GM23248 (cell line): Measurements from ENCODE around the gene MRM3. TPM values are rescaled to one million over a fixed set of nuclear protein-coding genes. Genes with fewer than 3 reads are reported as not detected.

ENCODE experiments used
- DNase-seq: peaks from one replicate; pipeline ENCODE4 v3.0.0-alpha.2; 2015
- H2AFZ ChIP-seq: fragments of 200-600 bp; sonication (generic); 2 replicates; pipeline ENCODE4 v1.6.1; 2016; ENCODE audit warnings: antibody characterized with exemption
- H3F3A ChIP-seq: fragments of 200-600 bp; sonication (generic); 2 replicates; pipeline ENCODE4 v1.6.1; 2016; ENCODE audit warnings: mild to moderate bottlenecking, antibody characterized with exemption, mixed run types; ENCODE audit not compliant: insufficient read depth
- H3K27ac ChIP-seq: fragments of 200-600 bp; sonication (generic); 2 replicates; pipeline ENCODE4 v1.5.1; 2016; ENCODE audit warnings: mild to moderate bottlenecking
- H3K27me3 ChIP-seq: fragments of 200-600 bp; sonication (generic); replicated peaks from 2 replicates; pipeline ENCODE4 v1.6.1; 2016; ENCODE audit warnings: mild to moderate bottlenecking; ENCODE audit not compliant: insufficient read depth
- H3K36me3 ChIP-seq: fragments of 200-600 bp; sonication (generic); 2 replicates; pipeline ENCODE4 v1.6.1; 2016; ENCODE audit warnings: low read depth, mild to moderate bottlenecking
- H3K4me1 ChIP-seq: fragments of 200-600 bp; sonication (generic); 2 replicates; pipeline ENCODE4 v1.6.1; 2016; ENCODE audit warnings: mild to moderate bottlenecking; ENCODE audit not compliant: insufficient read depth
- H3K4me2 ChIP-seq: fragments of 200-600 bp; sonication (generic); one replicate; pipeline ENCODE4 v1.6.1; 2016; ENCODE audit warnings: mild to moderate bottlenecking; ENCODE audit not compliant: unreplicated experiment
- H3K4me3 ChIP-seq: fragments of 200-600 bp; sonication (generic); 2 replicates; pipeline ENCODE4 v1.5.1; 2016; ENCODE audit warnings: mild to moderate bottlenecking
- H3K79me2 ChIP-seq: fragments of 200-600 bp; sonication (generic); 2 replicates; pipeline ENCODE4 v1.6.1; 2016; ENCODE audit warnings: mild to moderate bottlenecking; ENCODE audit not compliant: insufficient read depth
- H3K9ac ChIP-seq: fragments of 200-600 bp; sonication (generic); 2 replicates; pipeline ENCODE4 v1.6.1; 2016; ENCODE audit warnings: mild to moderate bottlenecking
- H3K9me2 ChIP-seq: fragments of 200-600 bp; sonication (generic); 2 replicates; pipeline ENCODE4 v1.6.1; 2016; ENCODE audit warnings: mixed run types, mild to moderate bottlenecking, moderate library complexity; ENCODE audit not compliant: insufficient read depth
- H3K9me3 ChIP-seq: fragments of 200-600 bp; sonication (generic); one replicate; pipeline ENCODE4 v1.6.1; 2017; ENCODE audit warnings: low read depth
- H4K20me1 ChIP-seq: fragments of 200-600 bp; sonication (generic); 2 replicates; pipeline ENCODE4 v1.6.0; 2016; ENCODE audit not compliant: insufficient read depth
- EZH2 ChIP-seq: fragments of 200-600 bp; sonication (generic); IDR thresholded peaks from 2 replicates; pipeline ENCODE4 v1.6.1; 2018; ENCODE audit warnings: antibody characterized with exemption, mild to moderate bottlenecking; ENCODE audit not compliant: insufficient read depth, poor library complexity, severe bottlenecking
- EZH2phosphoT487 ChIP-seq: fragments of 200-600 bp; sonication (generic); IDR thresholded peaks from 2 replicates; pipeline ENCODE4 v1.6.1; 2018; ENCODE audit warnings: antibody characterized with exemption, moderate library complexity, mild to moderate bottlenecking, low read depth; ENCODE audit not compliant: insufficient read depth
- WGBS, 2 experiments: methylation state at CpG; one replicate each; pipeline ENCODE4 v1.1.6; 2015 to 2017; ENCODE audit warnings: low lambda C conversion rate in 2 of 2, low coverage in 1 of 2; ENCODE audit errors: missing lambda C conversion rate in 2 of 2; 5-methylcytosine and 5-hydroxymethylcytosine counted together
- in situ Hi-C: fragments of 300-500 bp; cut with MboI; formaldehyde crosslinking; loops from 2 replicates; pipeline ENCODE4 v1.15.0; 2020
- polyA plus RNA-seq: library from polyadenylated mRNA; unstranded; fragments of >200 nt; fragmentation: Nextera tagmentation; extraction: Ambion mirVana; gene quantifications from 2 replicates; pipeline ENCODE4 v1.2.1, GENCODE V29; 2016
- total RNA-seq: library from RNA; depleted of rRNA; stranded (reverse); fragments of >200 nt; shearing (Covaris generic); gene quantifications from 2 replicates; pipeline ENCODE4 v1.2.3, GENCODE V29; 2014

The MRM3 gene
- total and polyA plus RNA-seq, 2 experiments from 2014 or later, result 19.1 to 19.3 TPM

- Histone ChIP-seq H3K4me2 (no peak overlapping the region), H4K20me1 (no peaks in the 10 kb centered on the region), H3K4me1 (no peaks in the 10 kb centered on the region), H3K9me2 (no peaks in the 10 kb centered on the region), H3K27ac (no peak overlapping the region), H2AFZ (no peak overlapping the region), H3F3A (no peaks in the 10 kb centered on the region), H3K27me3 (no peaks in the 10 kb centered on the region), H3K36me3 (peaks cover 16% of the 10 kb centered on the region; the same call in 1 of the 2 replicates), H3K4me3 (no peak overlapping the region), H3K9ac (no peak overlapping the region), H3K9me3 (no peaks in the 10 kb centered on the region), H3K79me2 (peaks cover 3% of the 10 kb centered on the region; the same call in 1 of the 2 replicates)
- 80% methylated on average over 9 of the region's 9 CpGs for WGBS, 2 experiments
- in situ Hi-C loops, result no loop called here
- peak; percentile 39 for DNase-seq
- TF ChIP-seq EZH2, result no peak
Observed at GRCh38 chr17:792277-792676, 10.1 kb downstream of the MRM3 start.

- Histone ChIP-seq H3K4me3 (peak overlapping the region; percentile 49), H3K4me2 (peak overlapping the region; percentile 59), H3K4me1 (no peaks in the 10 kb centered on the region), H3K79me2 (no peaks in the 10 kb centered on the region), H3K27ac (no peak overlapping the region), H3K9ac (peak overlapping the region; percentile 48), H3K9me3 (no peaks in the 10 kb centered on the region), H3K27me3 (no peaks in the 10 kb centered on the region), H4K20me1 (no peaks in the 10 kb centered on the region), H3K9me2 (no peaks in the 10 kb centered on the region), H3F3A (no peaks in the 10 kb centered on the region), H3K36me3 (peaks cover 5% of the 10 kb centered on the region; the same call in 1 of the 2 replicates), H2AFZ (peak overlapping the region; percentile 57)
- WGBS, 2 experiments, result 5 to 6% methylated on average over 18 of the region's 18 CpGs
- DNase-seq, result peak; percentile 92
- no peak for TF ChIP-seq EZH2phosphoT487
- TF ChIP-seq EZH2, result no peak
- in situ Hi-C loops, result no loop called here
Observed at GRCh38 chr17:794876-795275, 12.7 kb downstream of the MRM3 start.

GRCh38 chr17:795276-795675 lies 13.1 kb downstream of the MRM3 start:
- peak overlapping the region; percentile 57 for H2AFZ ChIP-seq
- TF ChIP-seq EZH2 (no peak), EZH2phosphoT487 (no peak)
- DNase-seq, result no peak
- no peaks in the 10 kb centered on the region for H3K27me3 ChIP-seq
- H4K20me1 ChIP-seq, result no peaks in the 10 kb centered on the region
- H3K9me3 ChIP-seq, result no peaks in the 10 kb centered on the region
- no peaks in the 10 kb centered on the region for H3F3A ChIP-seq
- no peaks in the 10 kb centered on the region for H3K79me2 ChIP-seq
- H3K36me3 ChIP-seq, result peaks cover 5% of the 10 kb centered on the region; the same call in 1 of the 2 replicates
- no peaks in the 10 kb centered on the region for H3K4me1 ChIP-seq
- H3K4me2 ChIP-seq, result peak overlapping the region; percentile 59
- no peaks in the 10 kb centered on the region for H3K9me2 ChIP-seq
- WGBS, 2 experiments, result 64 to 71% methylated on average over 13 to 14 of the region's 14 CpGs
- no peak overlapping the region for H3K27ac ChIP-seq
- H3K9ac ChIP-seq, result peak overlapping the region; percentile 48
- peak overlapping the region; percentile 49 for H3K4me3 ChIP-seq
- in situ Hi-C loops, result no loop called here

- Histone ChIP-seq H4K20me1 (no peaks in the 10 kb centered on the region), H3K9me3 (no peaks in the 10 kb centered on the region), H3K9ac (0 out of 2 replicates have a peak overlapping the region, but pooled peaks have one; percentile 48), H3F3A (no peaks in the 10 kb centered on the region), H3K27ac (no peak overlapping the region), H3K4me1 (no peaks in the 10 kb centered on the region), H3K9me2 (no peaks in the 10 kb centered on the region), H3K4me3 (no peak overlapping the region), H3K27me3 (no peaks in the 10 kb centered on the region), H3K79me2 (no peaks in the 10 kb centered on the region), H3K36me3 (peaks cover 5% of the 10 kb centered on the region; the same call in 1 of the 2 replicates), H2AFZ (no peak overlapping the region), H3K4me2 (no peak overlapping the region)
- in situ Hi-C loops, result no loop called here
- TF ChIP-seq EZH2 (no peak), EZH2phosphoT487 (no peak)
- no peak for DNase-seq
- 83 to 84% methylated on average over 8 to 9 of the region's 9 CpGs for WGBS, 2 experiments
Observed at GRCh38 chr17:795721-796120, 13.6 kb downstream of the MRM3 start.

GRCh38 chr17:796609-797008 lies 14.5 kb downstream of the MRM3 start:
- WGBS, 2 experiments, result 88 to 89% methylated on average over 15 of the region's 15 CpGs
- Histone ChIP-seq H3K4me3 (no peak overlapping the region), H3K4me2 (no peak overlapping the region), H3K9ac (no peak overlapping the region), H3F3A (no peaks in the 10 kb centered on the region), H3K79me2 (no peaks in the 10 kb centered on the region), H3K4me1 (no peaks in the 10 kb centered on the region), H2AFZ (no peak overlapping the region), H3K36me3 (peaks cover 5% of the 10 kb centered on the region; the same call in 1 of the 2 replicates), H3K9me3 (no peaks in the 10 kb centered on the region), H4K20me1 (no peaks in the 10 kb centered on the region), H3K27ac (no peak overlapping the region), H3K27me3 (no peaks in the 10 kb centered on the region), H3K9me2 (no peaks in the 10 kb centered on the region)
- no peak for TF ChIP-seq EZH2phosphoT487
- in situ Hi-C loops, result no loop called here
- no peak for DNase-seq
